Erythroblast (primary cell): ENCODE data around the gene AK5.

Source experiments
- GATA1 ChIP-seq: IDR thresholded peaks from 2 replicates; pipeline ENCODE4 v1.6.1; 2011; ENCODE audit warnings: low read depth, mild to moderate bottlenecking, control low read depth, low read length, moderate library complexity
- POLR2A ChIP-seq: IDR thresholded peaks from 2 replicates; pipeline ENCODE4 v1.6.1; 2011; ENCODE audit warnings: mild to moderate bottlenecking, low read length

DNA sequence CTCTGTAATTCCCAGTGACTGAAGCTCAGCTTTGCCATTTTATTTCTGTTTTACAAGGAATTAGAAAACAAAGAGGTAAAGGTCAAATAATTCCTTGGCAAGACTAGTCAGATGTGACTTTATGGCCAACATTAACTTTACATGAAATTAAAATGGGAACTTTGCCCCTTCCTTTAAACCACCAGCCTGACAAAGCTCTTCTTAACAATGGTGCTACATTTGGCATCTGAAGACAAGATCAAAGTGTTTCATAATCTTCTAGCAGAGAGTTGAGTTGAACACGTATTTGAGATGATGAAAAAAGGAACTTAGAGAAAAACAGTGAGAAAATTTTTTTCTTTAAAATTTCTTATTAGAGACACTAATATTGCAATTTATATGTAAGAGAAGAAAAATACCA is 193.8 kb downstream of the AK5 start:
- TF ChIP-seq POLR2A: no peak
- TF ChIP-seq GATA1: no peak
